Left ventricle myocardium inferior (tissue), 1 donor: ENCODE measurements around the gene MT1M. TPM values are rescaled to one million over a fixed set of nuclear protein-coding genes. Genes with fewer than 3 reads are reported as not detected.

Experiments used
- DNase-seq: peaks from one replicate; pipeline ENCODE4 v3.0.0-alpha.2; 2020
- H3K27ac ChIP-seq: fragments of 200-600 bp; replicated peaks from 2 replicates; pipeline ENCODE4 v1.8.0; 2021
- H3K27me3 ChIP-seq: fragments of 200-600 bp; 2 replicates; pipeline ENCODE4 v1.8.0; 2021; ENCODE audit warnings: low read depth
- H3K36me3 ChIP-seq: fragments of 200-600 bp; 2 replicates; pipeline ENCODE4 v1.8.0; 2021
- H3K4me1 ChIP-seq: fragments of 200-600 bp; 2 replicates; pipeline ENCODE4 v1.8.0; 2021
- H3K4me3 ChIP-seq: fragments of 200-600 bp; 2 replicates; pipeline ENCODE4 v1.8.0; 2021; ENCODE audit warnings: mild to moderate bottlenecking, moderate library complexity
- H3K9me3 ChIP-seq: fragments of 200-600 bp; replicated peaks from 2 replicates; pipeline ENCODE4 v1.8.0; 2021
- CTCF ChIP-seq: fragments of 200-600 bp; IDR thresholded peaks from 2 replicates; pipeline ENCODE4 v1.8.0; 2021; ENCODE audit warnings: antibody characterized with exemption, mild to moderate bottlenecking, borderline replicate concordance
- intact Hi-C: fragments of 100-400 bp; cut with micrococcal nuclease; formaldehyde crosslinking; loops from one replicate; pipeline ENCODE4 v1.11.0; 2022
- total RNA-seq: library from RNA; stranded (reverse); fragmentation: NEBNext Ultra II Directional; extraction: Animal tissue kit (Norgen Biotek cat#: 25700); gene quantifications from one replicate; pipeline ENCODE4 v1.2.1, GENCODE V29; 2021
- donor health status: DM: no; HTN: yes; CAD: no; lungs with severe emphysema.

MT1M gene
- total RNA-seq, 1 donor from 2014 or later: 3.1 TPM

DNA sequence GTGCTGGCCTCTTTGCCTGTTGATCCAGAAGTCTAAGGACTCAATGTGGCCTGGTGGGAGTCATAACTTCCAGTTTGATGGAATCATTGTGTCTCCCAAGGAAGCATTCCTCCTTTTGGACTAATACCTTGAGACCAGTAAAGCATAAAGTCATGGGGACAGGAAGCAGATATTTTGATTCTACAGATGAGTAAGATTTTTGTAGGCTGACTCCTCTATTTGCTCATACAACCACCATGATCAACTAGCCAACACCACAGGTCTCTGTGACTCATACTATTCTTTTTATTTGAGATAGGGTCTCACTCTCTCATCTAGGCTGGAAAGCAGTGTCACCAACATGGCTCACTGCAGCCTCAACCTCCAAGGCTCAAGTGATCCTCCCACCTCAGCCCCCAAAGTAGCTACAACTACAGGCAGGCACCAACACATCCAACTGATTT is 17.9 kb upstream of the MT1M start:
- Histone ChIP-seq H3K4me1 (peaks cover 54% of the 10 kb centered on the region), H3K27ac (no peak overlapping the region), H3K36me3 (no peaks in the 10 kb centered on the region), H3K27me3 (no peaks in the 10 kb centered on the region), H3K9me3 (no peaks in the 10 kb centered on the region), H3K4me3 (no peak overlapping the region)
- DNase-seq: no peak
- TF ChIP-seq CTCF: no peak
- intact Hi-C loops: no loop called here

GRCh38 chr16:56615353-56615752 is 17.1 kb upstream of the MT1M start:
- Histone ChIP-seq H3K4me3 (no peak overlapping the region), H3K27me3 (no peaks in the 10 kb centered on the region), H3K27ac (no peak overlapping the region), H3K36me3 (no peaks in the 10 kb centered on the region), H3K9me3 (no peaks in the 10 kb centered on the region), H3K4me1 (peaks cover 46% of the 10 kb centered on the region)
- DNase-seq: no peak
- no peak for TF ChIP-seq CTCF
- intact Hi-C loops: no loop called here

DNA sequence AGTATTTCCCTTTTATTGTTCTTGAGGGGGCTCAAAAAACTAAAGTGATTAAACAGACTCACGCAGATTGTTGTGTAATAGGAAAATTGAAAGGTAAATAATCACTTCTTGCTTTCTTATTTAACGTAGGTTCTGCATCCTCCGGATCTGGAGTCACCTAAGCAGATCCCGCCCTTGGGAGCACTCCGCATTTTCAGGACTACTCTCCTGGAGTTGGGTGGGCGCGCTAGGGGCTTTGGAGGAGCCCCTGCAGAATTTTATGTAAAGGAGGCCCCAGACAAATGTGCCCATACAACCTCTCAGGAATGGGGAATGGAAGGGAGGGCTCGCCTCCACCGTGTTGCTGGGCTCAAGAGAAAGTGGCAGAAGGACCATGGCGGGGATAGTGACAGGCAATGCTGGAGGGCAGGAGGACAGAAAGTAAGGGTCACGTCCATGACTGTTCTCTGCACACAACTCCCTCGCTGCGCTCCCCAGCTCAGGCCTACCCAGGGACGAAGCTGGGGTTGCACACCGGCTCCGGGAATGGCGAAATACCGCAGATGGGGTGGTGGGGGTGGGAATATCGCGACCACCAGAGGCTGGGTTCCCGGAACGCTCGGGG is 15.7 kb upstream of the MT1M start:
- TF ChIP-seq CTCF: no peak
- no peak for DNase-seq
- H3K27me3 ChIP-seq: no peaks in the 10 kb centered on the region
- peak overlapping the region; percentile 87 for H3K27ac ChIP-seq
- H3K4me1 ChIP-seq: peaks cover 40% of the 10 kb centered on the region
- no peaks in the 10 kb centered on the region for H3K36me3 ChIP-seq
- intact Hi-C loops: no loop called here
- H3K4me3 ChIP-seq: peak overlapping the region; percentile 66
- no peaks in the 10 kb centered on the region for H3K9me3 ChIP-seq

GRCh38 chr16:56617212-56618085 is 15.0 kb upstream of the MT1M start:
- H3K4me1 ChIP-seq: peaks cover 39% of the 10 kb centered on the region
- peak; percentile 88 for DNase-seq
- TF ChIP-seq CTCF: peak; percentile 39
- no peaks in the 10 kb centered on the region for H3K36me3 ChIP-seq
- intact Hi-C loops: no loop called here
- peak overlapping the region; percentile 66 for H3K4me3 ChIP-seq
- no peaks in the 10 kb centered on the region for H3K9me3 ChIP-seq
- peak overlapping the region; percentile 87 for H3K27ac ChIP-seq
- no peaks in the 10 kb centered on the region for H3K27me3 ChIP-seq

DNA sequence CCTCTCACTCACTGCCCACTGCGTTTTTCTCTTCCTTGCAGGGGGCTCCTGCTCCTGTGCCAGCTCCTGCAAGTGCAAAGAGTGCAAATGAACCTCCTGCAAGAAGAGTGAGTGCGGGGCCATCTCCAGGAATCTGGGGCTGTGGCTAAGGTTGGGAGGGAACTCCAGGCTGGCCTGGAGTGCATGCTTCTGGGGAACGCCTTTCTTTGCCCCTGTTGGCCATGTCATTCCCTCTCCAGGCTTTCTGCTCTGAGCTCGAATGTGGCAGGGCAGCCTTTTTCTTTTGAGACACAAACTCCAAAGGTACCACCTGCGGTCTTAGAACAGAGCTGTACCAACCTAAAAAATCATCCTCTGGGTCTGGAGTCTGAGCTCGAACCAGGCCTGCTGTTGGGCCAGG is 14.3 kb upstream of the MT1M start:
- no peak for DNase-seq
- H3K4me1 ChIP-seq: peaks cover 39% of the 10 kb centered on the region
- TF ChIP-seq CTCF: no peak

More for the DNA sequence above, 14.3 kb upstream of the MT1M start:
- Histone ChIP-seq H3K27me3 (no peaks in the 10 kb centered on the region), H3K9me3 (no peaks in the 10 kb centered on the region), H3K4me3 (peak overlapping the region; percentile 66), H3K36me3 (no peaks in the 10 kb centered on the region), H3K27ac (peak overlapping the region; percentile 87)
- intact Hi-C loops: no loop called here
